HG03571 (cell line): ENCODE results near the gene MMAB.

Experiments used
- ATAC-seq: cut with Tn5 transposase; IDR thresholded peaks from one replicate; pipeline ENCODE4 v1.9.1; 2021; ENCODE audit not compliant: unreplicated experiment

MMAB gene

DNA sequence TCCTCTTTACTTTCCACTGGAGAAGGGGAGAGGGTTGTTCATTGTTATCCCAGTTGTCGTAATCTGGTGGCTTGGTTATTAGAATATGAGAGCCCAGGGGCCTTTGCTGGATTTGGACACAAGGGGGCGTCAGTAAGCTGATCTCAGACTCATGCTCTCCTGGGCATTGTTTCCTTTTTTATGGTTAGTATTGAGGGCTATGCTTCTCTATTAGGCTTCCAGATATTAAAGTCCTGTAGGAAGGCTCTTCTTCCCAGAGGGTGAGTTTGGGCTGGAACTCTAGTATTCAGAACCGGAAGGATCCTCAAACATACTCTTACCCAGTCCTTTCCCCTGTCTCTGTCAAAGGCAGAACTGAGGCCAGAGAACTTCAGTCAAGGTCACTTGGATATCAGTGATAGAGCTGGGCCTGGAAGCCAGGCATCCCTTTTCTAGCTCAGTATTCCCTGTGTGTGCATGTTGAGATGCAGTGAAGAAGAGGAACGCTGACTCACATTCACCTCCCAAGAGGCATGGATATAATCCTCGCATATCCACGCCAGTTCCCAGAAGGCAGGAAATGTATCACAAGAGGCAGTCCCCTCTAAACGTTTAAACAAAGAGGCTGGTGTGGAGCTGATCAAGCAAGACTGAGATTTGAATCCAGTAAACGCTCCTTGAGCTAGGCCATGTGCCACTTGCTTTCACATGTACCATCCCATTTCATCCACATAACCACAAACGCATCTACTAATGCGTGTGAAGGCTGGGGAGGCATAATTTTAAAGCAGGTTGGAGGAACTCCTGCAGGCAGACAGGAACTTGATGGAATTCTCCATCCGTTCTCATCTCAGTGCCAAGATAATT lies 54.3 kb downstream of the MMAB start:
- ATAC-seq, result no peak

DNA sequence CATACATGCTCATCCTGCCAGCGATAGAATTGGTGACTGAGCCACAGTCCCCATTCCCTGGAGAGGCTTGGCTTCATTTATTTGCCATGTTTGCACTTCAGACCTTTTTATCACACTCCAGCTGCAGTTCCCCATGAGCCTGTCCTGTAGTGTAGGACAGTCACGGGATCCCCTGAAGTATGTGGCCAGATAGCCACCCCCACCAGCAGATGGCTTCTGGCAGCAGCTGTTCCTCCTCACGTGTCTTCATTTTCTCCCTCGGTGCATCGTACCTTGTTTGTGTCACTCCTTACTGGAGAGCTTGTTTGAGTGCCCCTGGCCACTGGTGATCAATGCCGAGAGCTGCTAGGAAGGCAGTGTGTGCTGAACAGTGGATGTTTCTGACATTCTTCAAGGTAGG lies 55.7 kb downstream of the MMAB start:
- no peak for ATAC-seq

DNA sequence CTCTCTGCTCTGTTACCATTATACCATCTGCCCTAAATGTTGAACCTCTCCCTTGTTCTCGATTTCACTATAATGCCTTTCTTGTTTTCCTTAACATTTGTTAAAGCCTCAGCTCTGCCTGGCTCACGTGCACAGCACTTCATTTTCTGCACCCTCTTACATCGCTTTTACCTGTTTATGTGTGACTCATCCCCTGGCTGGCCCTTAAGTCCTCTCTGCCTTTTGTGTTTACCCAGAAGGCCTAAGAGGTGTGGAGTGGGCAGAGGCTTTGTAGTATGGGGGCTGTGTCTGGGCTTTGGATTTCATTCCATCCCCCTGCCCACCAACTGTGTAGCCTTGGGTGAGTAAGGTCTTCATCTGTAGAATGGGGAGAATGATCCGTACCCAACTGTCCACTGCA lies 59.3 kb downstream of the MMAB start:
- ATAC-seq, result no peak

DNA sequence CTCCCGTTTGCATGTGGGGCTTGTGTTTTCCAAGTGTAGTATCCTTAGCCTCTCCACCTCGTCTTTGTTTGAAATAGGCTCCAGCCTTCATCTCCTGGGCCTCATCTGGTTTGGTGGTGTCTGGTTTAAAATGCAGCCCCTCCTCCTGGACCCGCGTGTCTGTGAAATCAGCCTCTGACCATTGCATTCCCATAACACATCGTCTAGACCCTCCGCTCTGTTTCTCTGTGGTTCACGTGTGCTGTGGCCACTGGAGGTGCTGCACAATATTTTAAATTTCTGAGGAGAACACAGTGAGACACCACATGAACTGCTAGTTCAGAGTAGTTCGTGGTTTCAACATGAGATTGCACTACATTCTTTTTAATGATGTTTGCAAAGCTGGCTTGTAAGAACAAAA lies 60.3 kb downstream of the MMAB start:
- ATAC-seq, result no peak

DNA sequence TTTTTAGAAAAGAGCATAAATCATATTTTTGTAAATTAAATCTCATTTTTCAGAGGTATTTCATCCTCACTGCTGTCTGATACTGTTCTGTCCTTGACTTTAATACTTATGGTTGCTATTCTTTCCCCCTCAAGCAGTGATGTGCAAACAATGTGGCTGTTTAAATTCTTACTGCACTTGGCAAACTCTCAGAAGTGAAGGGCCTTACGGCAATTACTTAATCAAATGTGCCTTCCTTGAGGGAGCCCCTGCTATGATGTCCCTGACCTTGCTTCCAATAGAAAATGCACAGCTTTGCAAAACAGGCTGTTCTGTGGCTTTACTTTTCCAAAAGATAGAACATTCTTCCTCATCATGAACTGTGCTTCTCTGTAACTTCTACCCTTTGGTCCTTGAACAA lies 60.7 kb downstream of the MMAB start:
- ATAC-seq, result no peak

DNA sequence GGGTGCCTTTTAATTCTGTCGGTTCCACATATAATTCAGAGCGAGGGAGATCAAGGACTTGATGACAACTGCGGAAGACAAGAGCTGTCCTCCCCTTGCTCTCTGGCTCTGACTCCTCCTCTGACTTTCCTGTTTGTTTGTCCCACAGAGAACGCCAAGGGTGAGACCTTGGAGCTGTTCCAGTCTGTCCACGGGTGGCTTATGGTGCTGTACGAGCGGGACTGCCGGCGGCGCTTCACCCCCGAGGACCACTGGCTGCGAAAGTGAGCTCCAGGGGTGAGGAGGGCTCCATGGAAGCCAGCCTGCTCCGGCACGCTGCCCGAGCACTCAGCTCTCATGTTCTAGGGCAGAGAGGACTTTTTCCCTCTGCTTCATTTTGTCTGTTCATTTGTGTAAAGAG lies 63.1 kb downstream of the MMAB start:
- ATAC-seq, result no peak

DNA sequence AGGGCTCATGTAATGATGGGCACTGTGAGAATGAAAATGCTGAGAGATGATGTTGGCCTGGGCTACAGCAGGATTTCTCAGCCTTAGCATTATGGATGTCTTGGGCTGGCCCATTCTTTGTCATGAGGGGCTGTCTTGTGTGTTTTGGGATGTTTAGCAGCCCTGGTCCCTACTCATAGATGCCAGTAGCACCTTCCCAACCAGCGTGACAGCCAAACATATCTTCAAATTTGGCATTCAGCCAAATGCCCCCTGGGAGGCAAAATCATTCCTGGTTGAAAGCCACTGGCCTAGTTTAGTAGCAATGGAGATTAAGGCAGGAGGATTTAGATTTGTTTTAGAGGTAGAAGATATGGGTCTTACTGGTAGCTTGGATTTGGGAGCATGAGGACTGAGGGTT lies 69.2 kb downstream of the MMAB start:
- ATAC-seq, result no peak
